ENCODE data around the gene ACVR1B. TPM values are rescaled to one million over a fixed set of nuclear protein-coding genes. Genes with fewer than 3 reads are reported as not detected.

ACVR1B gene
- total and polyA plus RNA-seq, 9 of the 15 experiments (the other 6 are each of a cell fraction or from before 2014, with no cell fraction given) = 0.97 to 15.1 (median 6.8) TPM

DNA sequence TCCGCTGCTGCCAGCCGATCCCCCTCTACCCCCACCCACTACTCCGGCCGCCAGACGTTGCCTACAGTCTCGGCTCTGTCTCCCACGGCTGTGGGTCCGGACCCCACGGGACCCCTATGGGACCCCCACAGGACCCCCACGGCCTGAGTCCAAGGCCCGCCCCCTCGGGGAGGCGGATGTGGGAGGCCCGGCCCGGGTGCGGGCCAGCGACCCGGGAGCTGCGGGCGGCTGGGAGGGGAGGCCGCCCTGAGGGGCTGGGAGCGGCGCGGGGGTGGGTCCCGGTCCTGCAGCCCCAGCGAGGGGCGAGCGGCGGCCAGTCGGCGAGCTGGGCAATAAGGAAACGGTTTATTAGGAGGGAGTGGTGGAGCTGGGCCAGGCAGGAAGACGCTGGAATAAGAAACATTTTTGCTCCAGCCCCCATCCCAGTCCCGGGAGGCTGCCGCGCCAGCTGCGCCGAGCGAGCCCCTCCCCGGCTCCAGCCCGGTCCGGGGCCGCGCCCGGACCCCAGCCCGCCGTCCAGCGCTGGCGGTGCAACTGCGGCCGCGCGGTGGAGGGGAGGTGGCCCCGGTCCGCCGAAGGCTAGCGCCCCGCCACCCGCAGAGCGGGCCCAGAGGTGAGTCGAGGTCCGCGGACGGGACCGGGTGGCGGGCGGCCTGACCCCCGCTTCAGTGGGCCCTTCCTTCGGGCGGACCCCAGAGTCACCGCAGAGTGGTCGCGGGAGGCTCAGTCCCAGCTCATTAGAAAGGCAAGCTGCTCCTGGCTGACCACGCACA is 44.2 kb upstream of the ACVR1B start, which contains the start of gene ACVRL1:
TSS of gene ACVRL1 (plus strand) at position 422 of the 773 bp plus-strand sequence. CDS start 4,971 bp downstream, outside the sequence.
- ATAC-seq = no peak
- in situ Hi-C loops (cut with MboI) = no loop called here
- no peak for FAIRE-seq
- Histone ChIP-seq H3K9me1 (ENCODE audit: control insufficient read depth, insufficient read depth, low read length) (no peaks in the 10 kb centered on the region), H3K4me3 (no peak within 1 kb of the TSS), H3K27me3 (ENCODE audit: control insufficient read depth in 2 of 2, insufficient read depth in 2 of 2, low read length in 2 of 2) (no peaks in the 10 kb centered on the region), H3K79me2 (ENCODE audit: control insufficient read depth, insufficient read depth, low read length) (no peaks in the 10 kb centered on the region), H3K4me1 (replicated peaks in 1 of 2; ENCODE audit: control insufficient read depth in 2 of 2, insufficient read depth in 2 of 2, low read length in 2 of 2) (peaks cover 50 to 52% of the 10 kb centered on the region in 2 experiments), H2AFZ (ENCODE audit: low read depth, low read length) (peak within 1 kb of the TSS; percentile 82), H3K9me3 (replicated peaks; ENCODE audit: control insufficient read depth, insufficient read depth, low read depth, low read length) (no peaks in the 10 kb centered on the region; the same call in 1 of the 2 replicates), H3K27ac (ENCODE audit: extremely low read depth, low read depth, low read length) (peak within 1 kb of the TSS; percentile 90), H4K20me1 (replicated peaks; ENCODE audit: control insufficient read depth, insufficient read depth, low read length) (no peaks in the 10 kb centered on the region), H3K4me2 (ENCODE audit: insufficient read depth, low read length) (peak within 1 kb of the TSS; percentile 79), H3K9ac (ENCODE audit: insufficient read depth in 1 of 2, low read depth in 2 of 2, low read length in 2 of 2) (peak within 1 kb of the TSS in 1 of 2 experiments; percentile 28; a peak in 3 of 4 replicates), H3K36me3 (ENCODE audit: control insufficient read depth, insufficient read depth, low read length) (no peaks in the 10 kb centered on the region)
- 92% methylated on average over 29 of the region's 74 CpGs for WGBS (ENCODE audit: insufficient coverage, low coverage, missing lambda C conversion rate)
- ChIA-PET POLR2A (interaction anchor here (0.9 to 1.0 kb wide), 2 partner anchors 10 to 11 kb away, joined by 3 to 4 read pairs; no protein-coding TSS in a partner anchor), CTCF (ENCODE audit: low intra/inter-chr PET ratio) (no interaction called here)
- BruUV-seq (replicated peaks) = no TSS peak
- no peak for TF ChIP-seq TCF3 (CRISPR knock-in tag; IDR thresholded peaks at IDR 0.05)
- no peak for TF ChIP-seq HMG20B (CRISPR knock-in tag; IDR thresholded peaks at IDR 0.05)
- no peak for TF ChIP-seq ZNF589 (CRISPR knock-in tag; IDR thresholded peaks at IDR 0.05; ENCODE audit: low read depth)
- TF ChIP-seq HDAC8 (tag; IDR thresholded peaks at IDR 0.05) = no peak
- no peak for TF ChIP-seq MYNN (IDR thresholded peaks at IDR 0.05)
- TF ChIP-seq MYNN (CRISPR knock-in tag; IDR thresholded peaks at IDR 0.05) = no peak
- TF ChIP-seq ZBTB7A (IDR thresholded peaks at IDR 0.05; ENCODE audit: borderline replicate concordance, control insufficient read depth, low read depth, low read length) = peak; percentile 47; the same call in 1 of the 2 replicates
- TF ChIP-seq, protein P1, sequence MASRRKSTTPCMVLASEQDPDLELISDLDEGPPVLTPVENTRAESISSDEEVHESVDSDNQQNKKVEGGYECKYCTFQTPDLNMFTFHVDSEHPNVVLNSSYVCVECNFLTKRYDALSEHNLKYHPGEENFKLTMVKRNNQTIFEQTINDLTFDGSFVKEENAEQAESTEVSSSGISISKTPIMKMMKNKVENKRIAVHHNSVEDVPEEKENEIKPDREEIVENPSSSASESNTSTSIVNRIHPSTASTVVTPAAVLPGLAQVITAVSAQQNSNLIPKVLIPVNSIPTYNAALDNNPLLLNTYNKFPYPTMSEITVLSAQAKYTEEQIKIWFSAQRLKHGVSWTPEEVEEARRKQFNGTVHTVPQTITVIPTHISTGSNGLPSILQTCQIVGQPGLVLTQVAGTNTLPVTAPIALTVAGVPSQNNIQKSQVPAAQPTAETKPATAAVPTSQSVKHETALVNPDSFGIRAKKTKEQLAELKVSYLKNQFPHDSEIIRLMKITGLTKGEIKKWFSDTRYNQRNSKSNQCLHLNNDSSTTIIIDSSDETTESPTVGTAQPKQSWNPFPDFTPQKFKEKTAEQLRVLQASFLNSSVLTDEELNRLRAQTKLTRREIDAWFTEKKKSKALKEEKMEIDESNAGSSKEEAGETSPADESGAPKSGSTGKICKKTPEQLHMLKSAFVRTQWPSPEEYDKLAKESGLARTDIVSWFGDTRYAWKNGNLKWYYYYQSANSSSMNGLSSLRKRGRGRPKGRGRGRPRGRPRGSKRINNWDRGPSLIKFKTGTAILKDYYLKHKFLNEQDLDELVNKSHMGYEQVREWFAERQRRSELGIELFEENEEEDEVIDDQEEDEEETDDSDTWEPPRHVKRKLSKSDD (conservative IDR thresholded peaks at IDR 0.05; ENCODE audit: low read length) = no peak
- TF ChIP-seq, protein P2, sequence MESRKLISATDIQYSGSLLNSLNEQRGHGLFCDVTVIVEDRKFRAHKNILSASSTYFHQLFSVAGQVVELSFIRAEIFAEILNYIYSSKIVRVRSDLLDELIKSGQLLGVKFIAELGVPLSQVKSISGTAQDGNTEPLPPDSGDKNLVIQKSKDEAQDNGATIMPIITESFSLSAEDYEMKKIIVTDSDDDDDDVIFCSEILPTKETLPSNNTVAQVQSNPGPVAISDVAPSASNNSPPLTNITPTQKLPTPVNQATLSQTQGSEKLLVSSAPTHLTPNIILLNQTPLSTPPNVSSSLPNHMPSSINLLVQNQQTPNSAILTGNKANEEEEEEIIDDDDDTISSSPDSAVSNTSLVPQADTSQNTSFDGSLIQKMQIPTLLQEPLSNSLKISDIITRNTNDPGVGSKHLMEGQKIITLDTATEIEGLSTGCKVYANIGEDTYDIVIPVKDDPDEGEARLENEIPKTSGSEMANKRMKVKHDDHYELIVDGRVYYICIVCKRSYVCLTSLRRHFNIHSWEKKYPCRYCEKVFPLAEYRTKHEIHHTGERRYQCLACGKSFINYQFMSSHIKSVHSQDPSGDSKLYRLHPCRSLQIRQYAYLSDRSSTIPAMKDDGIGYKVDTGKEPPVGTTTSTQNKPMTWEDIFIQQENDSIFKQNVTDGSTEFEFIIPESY (CRISPR knock-in tag; IDR thresholded peaks at IDR 0.05) = peak; percentile 71
- intact Hi-C loops (cut with micrococcal nuclease) = no loop called here
- DNase-seq (ENCODE audit: extremely low read depth in 1 of 4, low spot score in 3 of 4) = no peak
